Activated naive CD8-positive, alpha-beta T cell (primary cell): Measurements from ENCODE around the gene CASS4.

ENCODE experiments used
- H3K27ac Mint-ChIP-seq: one replicate; pipeline ENCODE4 v1.8.0; 2021; ENCODE audit warnings: mixed read lengths
- H3K27me3 Mint-ChIP-seq: one replicate; pipeline ENCODE4 v1.8.0; 2021; ENCODE audit warnings: mixed read lengths
- H3K36me3 Mint-ChIP-seq: one replicate; pipeline ENCODE4 v1.8.0; 2021; ENCODE audit warnings: mixed read lengths
- H3K4me1 Mint-ChIP-seq: one replicate; pipeline ENCODE4 v1.8.0; 2021; ENCODE audit warnings: low read depth, mixed read lengths
- H3K4me3 Mint-ChIP-seq: one replicate; pipeline ENCODE4 v1.8.0; 2021; ENCODE audit warnings: mild to moderate bottlenecking, mixed read lengths
- H3K9me3 Mint-ChIP-seq: one replicate; pipeline ENCODE4 v1.8.0; 2021; ENCODE audit warnings: low read depth, mixed read lengths

CASS4 gene, protein sequence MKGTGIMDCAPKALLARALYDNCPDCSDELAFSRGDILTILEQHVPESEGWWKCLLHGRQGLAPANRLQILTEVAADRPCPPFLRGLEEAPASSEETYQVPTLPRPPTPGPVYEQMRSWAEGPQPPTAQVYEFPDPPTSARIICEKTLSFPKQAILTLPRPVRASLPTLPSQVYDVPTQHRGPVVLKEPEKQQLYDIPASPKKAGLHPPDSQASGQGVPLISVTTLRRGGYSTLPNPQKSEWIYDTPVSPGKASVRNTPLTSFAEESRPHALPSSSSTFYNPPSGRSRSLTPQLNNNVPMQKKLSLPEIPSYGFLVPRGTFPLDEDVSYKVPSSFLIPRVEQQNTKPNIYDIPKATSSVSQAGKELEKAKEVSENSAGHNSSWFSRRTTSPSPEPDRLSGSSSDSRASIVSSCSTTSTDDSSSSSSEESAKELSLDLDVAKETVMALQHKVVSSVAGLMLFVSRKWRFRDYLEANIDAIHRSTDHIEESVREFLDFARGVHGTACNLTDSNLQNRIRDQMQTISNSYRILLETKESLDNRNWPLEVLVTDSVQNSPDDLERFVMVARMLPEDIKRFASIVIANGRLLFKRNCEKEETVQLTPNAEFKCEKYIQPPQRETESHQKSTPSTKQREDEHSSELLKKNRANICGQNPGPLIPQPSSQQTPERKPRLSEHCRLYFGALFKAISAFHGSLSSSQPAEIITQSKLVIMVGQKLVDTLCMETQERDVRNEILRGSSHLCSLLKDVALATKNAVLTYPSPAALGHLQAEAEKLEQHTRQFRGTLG

DNA sequence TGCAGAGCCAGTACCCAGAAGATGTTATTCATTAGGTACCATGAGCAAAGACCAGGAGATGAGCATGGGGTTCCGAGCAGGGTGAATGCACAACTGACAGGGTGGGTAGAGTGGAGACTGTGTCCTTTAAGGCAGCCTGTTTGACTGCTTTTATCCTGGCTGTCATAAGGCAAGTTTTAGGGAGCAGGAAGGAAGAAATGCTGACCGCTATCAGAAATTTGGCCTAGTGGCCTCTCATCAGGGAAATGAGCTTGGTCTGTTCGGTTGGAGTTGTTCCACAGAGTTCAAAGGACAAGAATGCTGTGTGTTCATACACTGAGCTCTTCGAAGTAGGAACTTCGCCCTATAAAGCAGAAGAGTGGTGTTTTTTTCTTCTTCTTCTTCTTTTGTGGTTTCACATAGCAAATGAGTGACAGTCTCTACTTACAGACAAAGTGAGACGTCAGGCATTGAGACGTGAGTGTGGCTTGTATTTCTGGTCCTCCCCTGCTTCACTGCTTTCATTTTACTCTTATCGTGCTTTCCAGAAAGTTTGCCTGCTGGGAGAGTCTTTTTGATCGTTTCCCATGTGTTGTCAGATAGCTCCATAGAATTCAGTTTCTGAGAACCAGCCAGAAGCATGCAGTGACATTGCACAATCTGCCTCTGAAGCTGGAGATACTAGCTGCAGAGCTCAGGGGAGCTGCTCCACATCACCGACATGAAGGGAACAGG lies at the start of gene CASS4:
TSS of gene CASS4 (plus strand) at position 502 of the 714 bp plus-strand sequence. CDS start at position 701, 199 bp downstream.
- Mint-ChIP-seq H3K9me3 (no peaks in the 10 kb centered on the region), H3K36me3 (peaks cover 5% of the 10 kb centered on the region), H3K4me1 (peaks cover 55% of the 10 kb centered on the region), H3K27ac (peak within 1 kb of the TSS; percentile 96), H3K4me3 (peak within 1 kb of the TSS; percentile 89), H3K27me3 (no peaks in the 10 kb centered on the region)

DNA sequence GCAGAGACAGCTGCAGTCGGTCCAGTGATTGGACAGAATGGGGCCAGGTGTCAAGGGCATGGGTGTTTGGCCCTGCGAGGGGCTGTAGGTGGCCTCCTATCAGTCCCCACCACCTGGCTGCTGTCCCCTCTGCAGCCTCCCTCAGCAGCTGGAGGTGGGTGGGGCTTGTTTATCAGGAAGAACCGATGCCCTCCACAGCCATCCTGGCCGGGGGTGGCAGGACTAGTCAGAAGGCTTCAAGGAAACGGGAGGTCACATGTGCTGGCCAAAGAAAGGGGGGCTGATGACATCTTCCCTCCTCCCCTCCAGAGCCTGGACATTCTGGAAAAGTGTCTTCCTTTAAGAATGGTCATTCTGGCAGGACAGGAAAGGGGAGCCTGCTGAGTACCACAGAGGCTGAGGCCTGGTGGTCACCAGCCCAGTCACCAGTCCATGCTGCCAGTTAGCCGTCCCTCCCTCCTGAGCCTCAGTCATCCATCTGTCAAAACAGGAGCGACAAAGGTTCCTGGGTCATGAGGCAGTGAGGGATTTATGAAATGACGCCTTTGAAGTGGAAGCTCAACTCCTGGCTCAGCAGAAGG lies 49.1 kb upstream of the CASS4 start:
- no peaks in the 10 kb centered on the region for H3K27me3 Mint-ChIP-seq
- no peaks in the 10 kb centered on the region for H3K9me3 Mint-ChIP-seq
- no peak overlapping the region for H3K4me3 Mint-ChIP-seq
- H3K27ac Mint-ChIP-seq, result no peak overlapping the region
- peaks cover 22% of the 10 kb centered on the region for H3K4me1 Mint-ChIP-seq
- H3K36me3 Mint-ChIP-seq, result no peaks in the 10 kb centered on the region

DNA sequence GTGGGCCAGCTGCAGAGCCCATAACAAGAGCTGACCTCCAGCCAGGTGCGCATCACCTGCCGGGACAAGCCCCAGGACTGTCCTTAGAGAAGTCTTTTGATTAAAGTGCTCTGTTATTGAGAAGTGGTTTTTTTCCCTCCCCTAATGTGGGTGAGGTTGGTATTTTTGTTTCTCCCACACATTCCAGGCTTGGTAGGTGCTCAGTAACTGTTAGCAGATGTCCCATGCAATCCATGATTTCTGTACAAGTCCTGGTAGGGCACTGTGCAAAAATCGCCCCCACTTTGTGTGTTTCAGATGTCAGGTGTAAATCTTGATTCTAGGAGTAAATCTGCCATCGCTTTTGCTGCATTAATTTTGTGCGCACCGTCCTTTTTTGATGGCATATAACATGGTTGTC lies 48.6 kb upstream of the CASS4 start:
- Mint-ChIP-seq H3K27me3 (no peaks in the 10 kb centered on the region), H3K4me1 (peaks cover 18% of the 10 kb centered on the region), H3K36me3 (no peaks in the 10 kb centered on the region), H3K9me3 (no peaks in the 10 kb centered on the region), H3K27ac (no peak overlapping the region), H3K4me3 (no peak overlapping the region)

DNA sequence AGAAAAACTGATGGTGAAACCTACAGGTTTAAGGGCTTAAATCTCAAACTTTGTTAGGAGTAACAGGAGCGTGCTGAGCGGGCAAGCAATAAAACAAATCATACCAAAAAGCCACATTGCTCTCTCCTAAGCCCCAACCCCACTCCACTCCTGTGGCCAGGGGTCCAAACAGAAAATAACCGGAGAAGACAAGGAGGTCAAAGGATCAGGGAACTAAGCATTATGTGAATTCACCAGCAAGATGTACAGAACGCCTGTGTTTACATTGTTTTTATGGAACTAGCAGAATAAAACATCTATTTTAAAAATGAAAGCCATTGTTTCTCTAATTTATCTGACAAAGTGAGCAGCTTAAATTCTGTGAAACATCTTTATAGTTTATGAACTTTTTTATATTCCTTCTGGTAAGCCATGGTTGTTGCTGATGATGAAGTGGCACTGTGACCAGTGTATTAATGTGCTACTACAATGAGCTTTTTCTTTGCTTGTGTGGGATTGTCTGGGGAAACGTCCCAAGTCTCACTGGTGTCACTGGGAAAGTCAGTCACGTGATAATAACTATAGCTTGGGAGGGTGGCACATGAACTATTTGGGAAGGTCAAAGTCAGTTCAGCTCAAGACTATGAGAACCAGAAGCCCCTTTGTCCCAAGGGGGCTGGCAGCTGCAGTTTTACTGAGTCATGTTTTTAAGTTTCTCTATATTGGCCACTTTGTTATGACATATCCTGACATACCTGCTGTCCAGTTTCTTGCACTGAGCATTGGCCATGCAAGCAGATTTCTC lies 43.5 kb upstream of the CASS4 start:
- H3K36me3 Mint-ChIP-seq, result peaks cover 2% of the 10 kb centered on the region
- H3K4me1 Mint-ChIP-seq, result peaks cover 3% of the 10 kb centered on the region
- H3K4me3 Mint-ChIP-seq, result no peak overlapping the region
- no peaks in the 10 kb centered on the region for H3K9me3 Mint-ChIP-seq
- no peaks in the 10 kb centered on the region for H3K27me3 Mint-ChIP-seq
- H3K27ac Mint-ChIP-seq, result no peak overlapping the region

DNA sequence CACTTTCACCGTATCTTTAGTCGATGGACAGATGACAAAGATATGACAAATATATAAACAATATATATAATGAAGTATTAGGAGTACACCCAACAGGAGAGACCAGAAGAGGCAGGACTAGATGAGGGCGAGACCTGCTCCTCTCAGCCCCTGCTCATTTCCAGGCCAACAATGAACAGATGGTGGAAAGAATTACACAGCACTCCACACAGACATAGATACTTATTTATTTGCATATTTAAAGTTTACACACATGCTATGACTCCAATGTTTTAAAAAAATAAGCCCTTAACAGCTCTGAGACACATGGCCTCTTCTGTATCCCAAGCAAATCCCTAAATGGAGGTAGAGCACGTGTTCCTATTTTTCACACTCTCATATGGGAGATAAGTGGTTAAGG lies 42.9 kb upstream of the CASS4 start:
- peaks cover 2% of the 10 kb centered on the region for H3K36me3 Mint-ChIP-seq
- peaks cover 3% of the 10 kb centered on the region for H3K4me1 Mint-ChIP-seq
- no peaks in the 10 kb centered on the region for H3K27me3 Mint-ChIP-seq
- no peak overlapping the region for H3K27ac Mint-ChIP-seq
- no peaks in the 10 kb centered on the region for H3K9me3 Mint-ChIP-seq
- no peak overlapping the region for H3K4me3 Mint-ChIP-seq

DNA sequence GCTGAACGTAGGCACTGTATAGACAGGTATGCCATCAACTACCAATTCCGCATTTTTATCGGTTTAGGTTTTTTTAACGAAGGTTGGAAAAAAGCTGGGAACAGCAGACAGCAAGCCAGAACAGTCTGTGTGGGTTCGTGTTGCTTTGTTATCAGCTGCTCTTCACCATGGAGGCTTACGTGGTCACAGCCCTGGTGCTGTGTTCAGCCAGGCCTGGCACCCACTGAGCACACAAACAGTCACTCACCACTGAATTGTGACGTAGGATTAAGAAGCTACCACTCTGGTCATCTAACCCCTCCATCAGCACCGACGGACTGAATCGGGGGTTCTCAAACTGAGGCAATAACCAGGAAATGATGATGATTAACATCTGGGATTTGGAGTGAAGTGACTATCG lies 40.1 kb upstream of the CASS4 start:
- Mint-ChIP-seq H3K4me3 (no peak overlapping the region), H3K27me3 (no peaks in the 10 kb centered on the region), H3K9me3 (no peaks in the 10 kb centered on the region), H3K27ac (no peak overlapping the region), H3K36me3 (peaks cover 7% of the 10 kb centered on the region), H3K4me1 (peaks cover 6% of the 10 kb centered on the region)

DNA sequence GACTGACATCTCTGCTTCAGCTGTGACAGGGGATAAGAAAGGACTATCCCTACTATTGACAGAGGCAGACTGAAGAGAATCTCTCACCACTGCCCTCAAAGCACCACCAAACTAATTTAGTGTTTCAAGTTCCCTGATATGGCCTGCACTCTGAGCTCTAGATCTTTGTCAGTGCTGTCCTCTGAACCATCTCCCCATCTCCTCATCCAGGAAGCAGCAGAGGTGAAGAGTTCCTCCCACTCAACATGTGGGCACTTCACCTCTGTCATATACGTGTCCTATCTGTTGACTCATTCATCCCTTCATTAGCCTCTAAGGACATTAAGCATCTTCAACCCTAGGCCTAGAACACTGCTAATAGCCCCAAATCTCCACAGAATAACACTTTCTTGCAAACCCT lies 39.2 kb upstream of the CASS4 start:
- no peaks in the 10 kb centered on the region for H3K27me3 Mint-ChIP-seq
- peaks cover 7% of the 10 kb centered on the region for H3K36me3 Mint-ChIP-seq
- no peaks in the 10 kb centered on the region for H3K9me3 Mint-ChIP-seq
- H3K27ac Mint-ChIP-seq, result no peak overlapping the region
- peaks cover 6% of the 10 kb centered on the region for H3K4me1 Mint-ChIP-seq
- H3K4me3 Mint-ChIP-seq, result no peak overlapping the region

DNA sequence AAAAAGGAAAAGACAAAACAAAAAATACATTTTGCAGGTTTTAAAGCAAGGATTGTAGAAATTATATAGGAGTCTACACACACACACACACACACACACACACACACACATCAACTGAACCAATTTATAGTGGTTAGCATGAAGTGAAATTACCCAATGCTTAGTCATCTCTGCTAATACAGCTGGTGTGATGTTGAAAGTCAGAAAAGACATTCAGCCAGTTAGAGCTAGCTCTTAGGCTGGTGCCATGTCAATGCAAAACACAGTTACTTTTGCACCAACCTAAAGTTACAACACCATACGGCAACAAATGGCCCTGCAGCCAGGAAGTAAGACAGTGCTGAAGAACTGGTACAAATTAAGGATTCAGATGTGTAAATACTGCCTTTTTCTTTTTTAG lies 38.1 kb upstream of the CASS4 start:
- Mint-ChIP-seq H3K4me1 (peaks cover 6% of the 10 kb centered on the region), H3K27ac (no peak overlapping the region), H3K4me3 (no peak overlapping the region), H3K27me3 (no peaks in the 10 kb centered on the region), H3K9me3 (no peaks in the 10 kb centered on the region), H3K36me3 (peaks cover 7% of the 10 kb centered on the region)

DNA sequence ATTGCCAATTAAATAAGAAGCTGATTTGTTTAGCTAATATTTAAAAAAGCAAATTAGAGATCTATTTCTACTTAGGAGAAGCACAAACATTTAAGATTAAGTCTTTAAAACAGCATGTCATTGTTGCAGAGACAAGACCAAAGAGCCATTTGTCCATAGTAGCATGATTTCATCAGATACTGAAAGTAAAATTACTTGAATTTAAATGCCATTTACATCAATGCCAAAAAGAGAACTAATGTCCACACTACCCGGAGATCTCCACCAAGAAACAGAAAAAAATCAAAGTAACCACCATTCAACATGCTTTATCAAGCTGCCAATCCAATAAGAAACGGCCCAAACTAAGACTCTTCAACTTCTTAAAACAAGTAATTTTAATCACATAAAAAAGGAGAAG lies 35.7 kb upstream of the CASS4 start:
- peaks cover 6% of the 10 kb centered on the region for H3K4me1 Mint-ChIP-seq
- H3K9me3 Mint-ChIP-seq, result no peaks in the 10 kb centered on the region
- peaks cover 10% of the 10 kb centered on the region for H3K36me3 Mint-ChIP-seq
- H3K27me3 Mint-ChIP-seq, result no peaks in the 10 kb centered on the region
- no peak overlapping the region for H3K4me3 Mint-ChIP-seq
- H3K27ac Mint-ChIP-seq, result no peak overlapping the region

DNA sequence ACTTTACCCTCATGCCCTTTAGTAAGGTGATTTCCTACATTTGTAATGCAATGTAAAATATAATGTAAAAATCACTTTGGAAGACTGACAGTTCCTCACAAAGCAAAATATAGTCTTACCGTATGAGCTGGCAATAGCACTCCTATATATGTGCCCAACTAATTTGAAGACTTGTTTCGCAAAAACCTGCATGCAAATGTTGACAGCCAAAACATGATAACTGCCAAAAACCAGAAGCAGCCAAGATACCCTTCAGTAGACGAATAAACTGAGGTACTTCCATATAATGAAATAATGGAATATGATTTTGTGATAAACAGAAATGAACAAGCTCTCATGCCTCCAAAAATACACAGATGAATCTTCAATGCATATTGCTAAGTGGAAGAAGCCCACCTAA lies 33.7 kb upstream of the CASS4 start:
- H3K4me1 Mint-ChIP-seq, result peaks cover 3% of the 10 kb centered on the region
- no peaks in the 10 kb centered on the region for H3K27me3 Mint-ChIP-seq
- H3K4me3 Mint-ChIP-seq, result no peak overlapping the region
- H3K36me3 Mint-ChIP-seq, result peaks cover 8% of the 10 kb centered on the region
- no peaks in the 10 kb centered on the region for H3K9me3 Mint-ChIP-seq
- H3K27ac Mint-ChIP-seq, result no peak overlapping the region

DNA sequence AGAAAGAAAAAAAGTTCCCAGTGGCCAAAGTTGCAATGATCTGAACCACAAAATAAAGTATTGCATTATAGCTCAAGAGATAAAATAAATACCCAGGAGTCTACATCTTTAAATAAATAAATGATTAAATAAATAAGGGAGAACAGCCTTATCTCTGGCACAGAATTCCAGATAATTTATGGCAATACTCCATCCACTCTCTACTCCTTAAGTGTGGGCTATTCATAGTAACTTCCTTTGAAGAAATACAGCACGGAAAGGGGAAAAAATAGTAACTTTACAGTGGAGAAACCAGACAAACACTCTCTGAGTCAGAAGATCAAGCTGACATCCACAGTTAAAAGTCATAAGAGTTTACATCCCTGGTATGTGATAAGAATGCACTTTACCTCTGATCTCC lies 31.7 kb upstream of the CASS4 start:
- Mint-ChIP-seq H3K4me1 (peaks cover 3% of the 10 kb centered on the region), H3K36me3 (peaks cover 8% of the 10 kb centered on the region)

DNA sequence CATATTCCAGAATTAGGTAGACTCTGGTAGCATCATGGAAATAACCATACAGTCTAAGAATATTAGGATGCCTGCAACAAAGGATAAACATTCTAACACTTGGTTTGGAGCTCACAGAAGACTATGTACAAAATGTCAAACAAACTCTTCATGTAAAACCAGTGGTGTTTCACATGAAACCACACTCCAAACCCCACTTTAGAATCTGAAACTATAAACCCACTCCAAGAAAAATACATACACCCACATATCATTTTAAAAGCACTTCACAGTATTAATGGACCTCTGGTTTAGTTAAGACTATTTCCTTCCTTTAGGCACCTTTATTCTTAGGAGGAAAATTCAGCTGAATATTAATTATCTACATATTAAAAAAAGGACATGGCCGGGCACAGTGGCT lies 30.6 kb upstream of the CASS4 start:
- no peaks in the 10 kb centered on the region for H3K9me3 Mint-ChIP-seq
- no peak overlapping the region for H3K27ac Mint-ChIP-seq
- peaks cover 5% of the 10 kb centered on the region for H3K36me3 Mint-ChIP-seq
- no peak overlapping the region for H3K4me3 Mint-ChIP-seq
- H3K27me3 Mint-ChIP-seq, result no peaks in the 10 kb centered on the region
- H3K4me1 Mint-ChIP-seq, result peaks cover under 1% of the 10 kb centered on the region

More for the DNA sequence above, 31.7 kb upstream of the CASS4 start:
- Mint-ChIP-seq H3K4me3 (no peak overlapping the region), H3K27me3 (no peaks in the 10 kb centered on the region), H3K9me3 (no peaks in the 10 kb centered on the region), H3K27ac (no peak overlapping the region)

DNA sequence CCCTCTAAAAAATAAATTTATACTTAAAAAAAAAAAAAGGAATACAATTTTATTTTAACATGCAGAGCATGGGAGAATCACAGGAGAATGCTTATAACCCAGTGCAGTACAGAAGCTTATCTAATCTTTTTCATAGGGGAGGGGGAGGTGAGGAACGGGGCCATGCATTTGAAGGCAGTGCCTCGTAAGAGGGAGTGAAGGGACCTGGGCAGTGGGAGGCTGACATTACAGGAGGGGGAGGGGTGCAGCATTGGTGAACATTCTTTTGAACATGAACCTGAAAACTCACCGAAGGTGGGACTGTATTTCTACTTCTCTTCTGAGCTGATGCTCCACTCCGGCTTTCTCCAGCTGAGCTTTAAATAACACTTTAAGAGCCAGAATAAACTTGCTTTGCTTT lies 29.4 kb upstream of the CASS4 start:
- H3K9me3 Mint-ChIP-seq, result no peaks in the 10 kb centered on the region
- H3K27ac Mint-ChIP-seq, result no peak overlapping the region
- H3K4me3 Mint-ChIP-seq, result no peak overlapping the region
- H3K4me1 Mint-ChIP-seq, result no peaks in the 10 kb centered on the region
- H3K36me3 Mint-ChIP-seq, result peaks cover 5% of the 10 kb centered on the region
- no peaks in the 10 kb centered on the region for H3K27me3 Mint-ChIP-seq

DNA sequence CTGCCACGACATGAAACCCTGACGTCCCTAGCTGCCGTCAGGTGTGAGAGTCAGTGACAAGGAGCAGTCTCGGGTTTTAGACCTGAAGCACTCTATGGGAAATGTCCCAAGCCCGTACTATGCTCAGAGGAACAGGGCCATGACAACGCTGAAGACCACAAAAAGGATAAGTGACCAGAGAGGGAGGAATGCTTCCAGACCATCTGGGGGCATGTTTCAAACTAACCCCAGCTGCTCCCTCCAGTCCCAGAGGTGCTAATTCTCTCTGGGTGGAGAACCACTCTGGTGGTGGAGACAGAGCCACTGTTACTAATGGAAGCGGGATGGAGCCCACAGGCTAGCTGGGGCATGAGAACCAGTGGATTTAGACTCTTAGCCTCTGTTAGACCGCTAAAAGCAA lies 28.7 kb upstream of the CASS4 start:
- H3K27ac Mint-ChIP-seq, result no peak overlapping the region
- H3K4me3 Mint-ChIP-seq, result no peak overlapping the region
- H3K4me1 Mint-ChIP-seq, result no peaks in the 10 kb centered on the region
- H3K9me3 Mint-ChIP-seq, result no peaks in the 10 kb centered on the region
- no peaks in the 10 kb centered on the region for H3K27me3 Mint-ChIP-seq
- peaks cover 5% of the 10 kb centered on the region for H3K36me3 Mint-ChIP-seq
